Transverse colon (tissue), 4 donors: ENCODE measurements around the gene ADAMTS3. TPM values are rescaled to one million over a fixed set of nuclear protein-coding genes. Genes with fewer than 3 reads are reported as not detected.

Source experiments
- DNase-seq: peaks from one replicate; pipeline ENCODE4 v3.0.0-alpha.2; 2019
- H3K27ac ChIP-seq, 4 donors: fragments of 200-600 bp; sonication (generic); 2 replicates each; pipeline ENCODE4 v1.5.1; 2016 to 2018; ENCODE audit warnings: inconsistent platforms in 4 of 4
- H3K27me3 ChIP-seq: fragments of 200-600 bp; sonication (generic); 2 replicates; pipeline ENCODE4 v1.5.1; 2017; ENCODE audit warnings: inconsistent platforms
- H3K36me3 ChIP-seq, 4 donors: fragments of 200-600 bp; sonication (generic); 2 replicates each; pipeline ENCODE4 v1.5.1; 2017 to 2019; ENCODE audit warnings: inconsistent platforms in 4 of 4
- H3K4me1 ChIP-seq, 4 donors: fragments of 200-600 bp; sonication (generic); 2 replicates each; pipeline ENCODE4 v1.5.1; 2017 to 2020; ENCODE audit warnings: inconsistent platforms in 4 of 4
- H3K4me3 ChIP-seq, 4 donors: fragments of 200-600 bp; sonication (generic); 1 replicate in 1 of 4; 2 replicates in 3 of 4; pipeline versions ENCODE4 v1.5.1 to v1.6.1; 2017 to 2019; ENCODE audit warnings: inconsistent platforms in 4 of 4
- H3K9me3 ChIP-seq, 2 donors: fragments of 200-600 bp; sonication (generic); 2 replicates each; pipeline ENCODE4 v1.5.1; 2017 to 2019; ENCODE audit warnings: inconsistent platforms in 2 of 2
- CTCF ChIP-seq, 5 experiments: fragments of 200-600 bp in 3 of 5; fragments of 450-650 bp in 2 of 5; sonication (generic) in 3 of 5; IDR thresholded peaks; 1 replicate in 2 of 5; 2 replicates in 3 of 5; pipeline ENCODE4 v1.5.1; 2016 to 2017; ENCODE audit warnings: antibody characterized with exemption in 5 of 5, inconsistent platforms in 3 of 5, mild to moderate bottlenecking in 2 of 5, moderate library complexity in 1 of 5
- EP300 ChIP-seq: sonication (generic); formaldehyde crosslinking; IDR thresholded peaks from one replicate; pipeline ENCODE4 v1.6.1; 2017; ENCODE audit warnings: antibody characterized with exemption, low read depth
- POLR2A ChIP-seq: fragments of 450-650 bp; IDR thresholded peaks from one replicate; pipeline ENCODE4 v1.6.1; 2016; ENCODE audit warnings: antibody characterized with exemption, mild to moderate bottlenecking, moderate library complexity
- POLR2AphosphoS5 ChIP-seq, 3 donors: sonication (generic); formaldehyde crosslinking; IDR thresholded peaks; one replicate each; pipeline ENCODE4 v1.6.1; 2016; ENCODE audit warnings: antibody characterized with exemption in 3 of 3
- WGBS, 2 donors: methylation state at CpG; one replicate each; pipeline ENCODE4 v1.1.5; 2018; ENCODE audit warnings: low coverage in 1 of 2; 5-methylcytosine and 5-hydroxymethylcytosine counted together
- in situ Hi-C, 4 donors: fragments of 200-750 bp; cut with MboI; loops; one replicate each; pipeline versions ENCODE4 v1.15.0 to v1.15.1; 2017; ENCODE audit warnings: low sequenced_read_pairs in 3 of 4, low pct_ligation_motif_present in 1 of 4, low pct_unique_long_range_greater_than_20kb in 1 of 4
- intact Hi-C: fragments of 100-400 bp; cut with DNase I; formaldehyde crosslinking; loops from one replicate; pipeline ENCODE4 v1.15.1; 2023; ENCODE audit warnings: low total_unique reads
- total RNA-seq, 4 donors: library from RNA; depleted of rRNA; stranded (reverse); fragments of >200 nt; gene quantifications; one replicate each; pipeline ENCODE4 v1.1.0, GENCODE V29; 2016

ADAMTS3 gene
- total RNA-seq, 4 donors from 2014 or later: 0.14 to 0.64 TPM; not detected in 2

- H3K36me3 ChIP-seq: no peaks in the 10 kb centered on the region
- H3K9me3 ChIP-seq: no peaks in the 10 kb centered on the region
- no peaks in the 10 kb centered on the region for H3K27me3 ChIP-seq
- 51 to 65% methylated on average over 3 to 4 of the region's 4 CpGs for WGBS, 2 donors
- H3K4me1 ChIP-seq: no peaks in the 10 kb centered on the region
- TF ChIP-seq POLR2A (no peak), POLR2AphosphoS5 (IDR thresholded peaks at IDR 0.05) (no peak), EP300 (no peak), CTCF (IDR thresholded peaks at IDR 0.05) (no peak)
- in situ Hi-C loops: no loop called here
- intact Hi-C loops: no loop called here
- DNase-seq: no peak
- no peak overlapping the region for H3K4me3 ChIP-seq
- H3K27ac ChIP-seq: peak overlapping the region in 3 of 4 donors; percentile 5 to 52 (median 35)
These were observed 193.8 kb downstream of the ADAMTS3 start for GRCh38 chr4:72375073-72375736.

DNA sequence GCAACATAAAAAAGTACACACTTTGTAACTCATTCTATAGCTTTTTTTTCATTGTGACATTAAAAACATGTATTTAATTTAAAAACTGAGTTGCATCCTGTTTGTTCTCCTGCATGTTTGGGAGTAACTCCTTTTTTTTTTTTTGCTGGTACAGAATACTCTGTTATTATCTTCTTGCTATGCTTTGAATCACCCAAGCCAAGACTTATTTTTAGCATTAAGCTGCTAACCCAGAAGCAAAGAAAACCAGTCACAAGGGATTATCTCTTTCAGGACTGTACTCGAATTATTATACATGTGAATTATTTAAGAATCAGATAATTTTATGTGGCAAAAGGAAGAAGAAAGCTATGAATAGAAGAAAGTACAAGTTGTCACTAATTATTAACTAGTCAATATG lies 194.9 kb downstream of the ADAMTS3 start:
- Histone ChIP-seq H3K36me3 (no peaks in the 10 kb centered on the region), H3K27me3 (no peaks in the 10 kb centered on the region), H3K9me3 (no peaks in the 10 kb centered on the region), H3K27ac (peak overlapping the region in 2 of 4 donors; percentile 35 to 52), H3K4me1 (no peaks in the 10 kb centered on the region), H3K4me3 (no peak overlapping the region)
- DNase-seq: no peak
- in situ Hi-C loops (no loop called here), intact Hi-C loops (no loop called here)
- WGBS, 2 donors: 51 to 54% methylated on average over 1 of the region's 1 CpG
- TF ChIP-seq EP300: no peak
- no peak for TF ChIP-seq CTCF (IDR thresholded peaks at IDR 0.05)
- no peak for TF ChIP-seq POLR2AphosphoS5 (IDR thresholded peaks at IDR 0.05)
- TF ChIP-seq POLR2A: no peak

DNA sequence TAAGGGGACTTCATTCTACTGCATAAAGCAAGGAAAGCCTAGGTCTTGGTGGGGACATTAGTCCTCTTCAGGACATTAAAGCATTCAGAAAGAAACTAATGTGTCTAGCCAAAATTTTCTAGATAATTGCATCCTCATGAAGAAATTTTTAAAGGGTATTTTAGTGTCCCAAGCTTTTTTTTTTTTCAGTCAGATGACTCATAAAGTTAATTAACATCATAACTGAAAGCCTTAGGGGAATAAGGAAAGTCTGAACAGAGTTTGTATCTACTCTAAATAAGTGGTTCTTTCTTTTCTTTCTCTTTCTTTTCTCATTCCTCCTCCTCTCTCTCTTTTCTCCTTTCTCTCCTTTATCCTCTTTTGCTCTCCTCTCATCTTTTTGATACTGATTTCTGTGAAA lies 202.4 kb downstream of the ADAMTS3 start:
- DNase-seq: no peak
- intact Hi-C loops: no loop called here
- no peak overlapping the region for H3K27ac ChIP-seq
- no peaks in the 10 kb centered on the region for H3K9me3 ChIP-seq
- no peaks in the 10 kb centered on the region for H3K27me3 ChIP-seq
- H3K4me1 ChIP-seq: no peaks in the 10 kb centered on the region
- no peak overlapping the region for H3K4me3 ChIP-seq
- in situ Hi-C loops: no loop called here
- H3K36me3 ChIP-seq: no peaks in the 10 kb centered on the region
- TF ChIP-seq EP300: no peak
- no peak for TF ChIP-seq POLR2A
- no peak for TF ChIP-seq CTCF (IDR thresholded peaks at IDR 0.05)

DNA sequence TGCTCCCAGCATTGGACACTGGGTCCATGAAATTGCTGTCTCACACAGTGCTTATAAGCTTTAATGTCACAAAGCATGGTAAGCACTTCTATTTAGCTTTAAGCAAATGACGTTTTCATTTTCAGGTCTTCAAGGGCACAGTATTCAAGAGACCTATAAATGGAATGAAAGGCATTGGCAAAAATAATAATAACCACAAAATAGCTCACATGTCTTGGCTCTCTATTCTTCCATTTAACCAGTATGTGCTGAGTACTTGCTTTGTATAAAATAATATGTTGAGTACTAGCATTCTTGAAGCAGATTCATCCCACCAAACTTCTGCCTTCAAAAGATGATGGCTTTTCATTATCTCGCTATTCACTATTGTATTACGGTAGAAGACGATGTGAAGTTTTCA lies 203.0 kb downstream of the ADAMTS3 start:
- H3K9me3 ChIP-seq: no peaks in the 10 kb centered on the region
- DNase-seq: no peak
- H3K36me3 ChIP-seq: no peaks in the 10 kb centered on the region
- TF ChIP-seq CTCF (IDR thresholded peaks at IDR 0.05) (no peak), EP300 (no peak), POLR2AphosphoS5 (IDR thresholded peaks at IDR 0.05) (no peak), POLR2A (no peak)
- no peak overlapping the region for H3K27ac ChIP-seq
- no peaks in the 10 kb centered on the region for H3K27me3 ChIP-seq
- no peaks in the 10 kb centered on the region for H3K4me1 ChIP-seq
- in situ Hi-C loops (no loop called here), intact Hi-C loops (no loop called here)
- H3K4me3 ChIP-seq: no peak overlapping the region
- 85 to 90% methylated on average over 4 of the region's 4 CpGs for WGBS, 2 donors
